ENCODE data around the gene HRAS. TPM values are rescaled to one million over a fixed set of nuclear protein-coding genes. Genes with fewer than 3 reads are reported as not detected.

Gene HRAS
- total and polyA plus RNA-seq, 2 of the 8 experiments (the other 6 are each of a cell fraction or from before 2014, with no cell fraction given): 44.3 to 54.7 TPM

DNA sequence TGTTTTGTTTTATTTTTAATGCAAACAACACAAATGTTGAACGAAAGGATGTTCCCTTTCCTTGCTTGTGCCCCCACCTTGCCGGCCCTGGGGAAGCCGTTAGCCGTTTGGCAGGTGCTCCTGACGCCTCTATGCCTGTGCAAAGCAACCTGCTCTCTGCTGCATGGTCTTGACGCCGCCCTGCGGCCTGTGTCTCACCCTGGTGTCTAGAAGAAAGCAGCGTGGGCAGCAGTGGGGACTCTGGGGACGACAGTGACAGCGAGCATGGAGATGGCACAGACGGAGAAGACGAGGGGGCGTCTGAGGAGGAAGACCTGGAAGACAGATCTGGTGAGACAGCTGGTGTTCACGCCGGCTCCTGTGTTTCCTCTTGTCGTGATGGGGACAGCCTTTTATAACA is 46.4 kb upstream of the HRAS start (continued):
- no peak for TF ChIP-seq RAD21 (IDR thresholded peaks at IDR 0.05 in 1 of 2, conservative IDR thresholded peaks at IDR 0.05 in 1 of 2; ENCODE audit: low read depth in 2 of 2, low read length in 2 of 2)
- no peak for TF ChIP-seq RFX5 (IDR thresholded peaks at IDR 0.05; ENCODE audit: borderline replicate concordance, low read depth, low read length)

Measured in H1 (cell line).